ENCODE results near the gene E2F7.

DNA sequence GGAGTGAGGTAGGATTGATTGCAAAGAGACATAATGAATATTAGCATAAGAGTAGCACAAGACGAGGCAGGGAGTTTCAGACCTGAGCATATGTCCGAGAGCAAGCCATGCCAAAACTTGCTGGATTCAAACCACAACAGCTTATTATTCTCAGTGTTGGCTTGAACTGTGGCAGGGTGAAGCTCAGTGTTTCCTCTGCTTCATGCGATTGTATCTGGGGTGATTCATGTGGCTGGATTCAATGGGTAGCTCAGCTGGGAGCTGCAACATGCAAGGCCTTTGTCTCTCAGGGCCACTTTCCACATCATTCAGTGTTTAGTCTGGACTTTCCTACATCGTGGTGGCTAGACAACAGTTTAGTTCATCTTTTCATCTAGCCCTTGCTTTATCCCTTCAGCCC is 22.1 kb upstream of the E2F7 start:
- TF ChIP-seq, protein P1, sequence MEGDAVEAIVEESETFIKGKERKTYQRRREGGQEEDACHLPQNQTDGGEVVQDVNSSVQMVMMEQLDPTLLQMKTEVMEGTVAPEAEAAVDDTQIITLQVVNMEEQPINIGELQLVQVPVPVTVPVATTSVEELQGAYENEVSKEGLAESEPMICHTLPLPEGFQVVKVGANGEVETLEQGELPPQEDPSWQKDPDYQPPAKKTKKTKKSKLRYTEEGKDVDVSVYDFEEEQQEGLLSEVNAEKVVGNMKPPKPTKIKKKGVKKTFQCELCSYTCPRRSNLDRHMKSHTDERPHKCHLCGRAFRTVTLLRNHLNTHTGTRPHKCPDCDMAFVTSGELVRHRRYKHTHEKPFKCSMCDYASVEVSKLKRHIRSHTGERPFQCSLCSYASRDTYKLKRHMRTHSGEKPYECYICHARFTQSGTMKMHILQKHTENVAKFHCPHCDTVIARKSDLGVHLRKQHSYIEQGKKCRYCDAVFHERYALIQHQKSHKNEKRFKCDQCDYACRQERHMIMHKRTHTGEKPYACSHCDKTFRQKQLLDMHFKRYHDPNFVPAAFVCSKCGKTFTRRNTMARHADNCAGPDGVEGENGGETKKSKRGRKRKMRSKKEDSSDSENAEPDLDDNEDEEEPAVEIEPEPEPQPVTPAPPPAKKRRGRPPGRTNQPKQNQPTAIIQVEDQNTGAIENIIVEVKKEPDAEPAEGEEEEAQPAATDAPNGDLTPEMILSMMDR (IDR thresholded peaks at IDR 0.05; ENCODE audit: low read depth, low read length): no peak
- no peak for TF ChIP-seq EZH2phosphoT487 (IDR thresholded peaks at IDR 0.05; ENCODE audit: low read depth)

Measured in OCI-LY3 (cell line).